NOMO-1 treated with DMSO at 0.1 percent for 48 hours (cell line): ENCODE measurements around the gene CASQ2.
A peak's percentile ranks its signal among the peaks of the same experiment; 100 is the strongest.

Experiments
- DNase-seq: peaks from one replicate; lab custom pipeline; 2025; ENCODE audit not compliant: unreplicated experiment; lab: John Stamatoyannopoulos, UW

Gene CASQ2

DNA sequence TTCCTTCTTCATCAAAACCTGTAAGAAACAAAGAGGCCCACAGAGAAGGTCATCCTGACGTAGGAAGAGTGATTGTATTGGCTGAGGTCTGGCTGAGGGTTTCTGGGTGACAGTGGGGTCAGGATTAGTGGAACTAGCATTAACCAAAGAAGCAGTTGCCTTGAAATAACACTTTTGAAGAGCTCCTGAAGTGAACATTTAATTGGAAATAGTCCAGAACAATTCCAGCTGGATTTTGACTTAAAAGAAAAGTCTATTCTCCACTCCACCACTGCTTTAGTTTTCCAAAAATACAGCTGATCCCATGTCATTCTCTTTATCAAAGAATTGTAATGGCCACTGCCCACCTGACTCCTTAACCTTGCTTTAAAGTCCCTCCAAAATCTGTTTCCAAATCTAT, 27.7 kb downstream of the CASQ2 start:
- no peak for DNase-seq

GRCh38 chr1:115732316-115732715, 36.2 kb downstream of the CASQ2 start:
- DNase-seq: peak; percentile 10

DNA sequence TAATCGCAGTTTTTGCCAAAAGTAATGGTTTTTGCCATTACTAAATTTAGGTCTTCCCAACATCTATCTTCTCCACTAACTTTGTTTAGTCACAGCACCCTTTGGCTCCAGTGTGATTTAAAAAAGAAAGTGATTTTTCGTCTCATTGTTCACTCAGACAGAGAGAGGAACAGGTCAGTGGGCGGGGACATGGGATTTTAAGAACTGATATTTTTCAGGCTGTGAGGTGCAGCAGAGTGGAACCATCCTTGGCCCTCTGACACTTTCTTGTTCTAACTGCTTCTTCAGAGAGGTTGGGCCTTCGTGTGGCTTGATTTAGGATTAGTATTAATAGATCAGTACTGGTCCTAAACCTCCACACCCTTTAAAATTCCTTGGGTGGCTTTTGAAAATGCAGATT, 38.8 kb downstream of the CASQ2 start:
- no peak for DNase-seq

- peak; percentile 33 for DNase-seq
Observed at GRCh38 chr1:115728341-115728740, 40.2 kb downstream of the CASQ2 start.

DNA sequence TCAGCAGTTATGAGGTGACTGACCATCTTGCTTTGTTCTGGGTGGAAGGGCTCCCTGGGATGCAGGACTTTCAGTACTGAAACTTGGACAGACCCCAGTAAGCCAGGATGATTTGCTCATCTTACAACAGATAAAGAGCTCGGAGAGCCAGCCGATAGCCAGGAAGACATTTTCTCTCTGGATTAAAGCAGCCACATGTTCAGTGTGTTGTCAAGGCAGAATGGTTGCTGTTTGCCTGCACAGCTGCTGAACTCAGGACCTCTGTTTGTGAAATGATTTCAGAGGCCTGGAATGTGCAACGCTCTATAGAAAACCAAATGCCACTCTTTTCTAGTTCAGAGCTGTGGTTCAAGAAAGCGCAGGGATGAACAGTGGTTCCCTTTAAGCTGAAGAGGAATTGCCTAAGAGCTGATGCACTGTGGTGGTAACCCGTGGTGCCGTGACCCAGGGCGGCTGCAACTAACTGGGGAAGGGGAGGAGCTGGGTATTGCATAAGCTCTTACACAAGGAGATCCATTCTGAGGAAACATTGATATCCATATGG, 40.7 kb downstream of the CASQ2 start:
- peak; percentile 91 for DNase-seq

- no peak for DNase-seq
Observed at GRCh38 chr1:115726570-115726969, 41.9 kb downstream of the CASQ2 start.

DNA sequence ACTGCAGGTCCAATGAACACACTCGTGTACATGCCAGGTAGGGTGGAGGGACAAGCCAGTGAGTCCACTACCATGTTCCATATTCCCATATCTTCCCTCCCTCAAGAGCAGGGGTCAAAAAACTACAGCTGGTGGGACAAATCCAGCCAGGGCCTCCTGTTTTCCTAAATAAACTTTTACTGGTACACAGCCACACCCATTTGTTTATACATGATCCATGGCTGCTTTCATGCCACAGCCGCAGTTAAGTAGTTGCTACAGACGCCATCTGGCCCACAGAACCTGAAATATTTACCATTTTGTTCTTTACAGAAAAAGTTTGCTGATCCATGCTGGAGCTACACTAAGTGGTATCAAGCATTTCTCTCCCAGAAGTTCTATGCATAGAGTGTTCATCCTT, 42.4 kb downstream of the CASQ2 start:
- DNase-seq: no peak

GRCh38 chr1:115725600-115725999, 42.9 kb downstream of the CASQ2 start:
- no peak for DNase-seq

GRCh38 chr1:115723756-115724155, 44.8 kb downstream of the CASQ2 start:
- DNase-seq: no peak

DNA sequence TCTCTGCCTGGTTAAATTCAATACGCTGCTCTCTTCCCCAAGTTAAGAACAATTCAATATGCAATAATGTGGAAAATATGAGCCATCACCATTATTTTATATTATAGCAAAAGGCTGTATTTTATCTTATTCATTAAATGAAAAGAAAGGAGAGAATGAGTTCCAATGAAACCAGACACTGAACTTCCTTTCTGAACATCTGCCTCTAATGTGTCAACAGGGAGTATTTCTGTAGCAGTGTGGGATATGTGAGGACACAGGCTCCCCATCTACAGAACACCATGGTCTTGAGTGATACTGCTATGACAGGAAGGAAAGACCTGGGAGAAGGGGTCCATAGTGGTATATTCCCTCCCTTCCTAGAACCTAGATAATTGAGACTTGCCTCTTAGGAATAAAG, 46.3 kb downstream of the CASQ2 start:
- DNase-seq: no peak

DNA sequence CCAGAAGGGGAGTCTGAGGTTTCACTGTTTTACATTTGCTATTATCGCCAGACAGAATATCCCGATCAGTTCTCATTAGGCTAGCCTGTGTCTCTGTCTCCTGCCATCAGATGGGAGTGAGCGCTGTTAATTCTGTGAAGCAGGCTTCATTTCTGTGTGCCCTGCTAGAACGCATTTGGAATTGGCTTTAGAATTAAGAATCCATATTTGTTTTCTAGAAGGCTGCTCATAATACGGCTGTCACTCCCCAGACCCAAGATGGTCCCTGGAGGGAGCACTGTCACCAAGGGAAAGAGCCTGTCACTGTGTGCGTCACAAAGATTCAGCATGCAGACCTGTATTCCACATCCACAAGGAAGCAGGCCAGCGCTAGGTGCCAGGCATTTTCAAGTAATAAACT, 49.2 kb downstream of the CASQ2 start:
- no peak for DNase-seq

DNA sequence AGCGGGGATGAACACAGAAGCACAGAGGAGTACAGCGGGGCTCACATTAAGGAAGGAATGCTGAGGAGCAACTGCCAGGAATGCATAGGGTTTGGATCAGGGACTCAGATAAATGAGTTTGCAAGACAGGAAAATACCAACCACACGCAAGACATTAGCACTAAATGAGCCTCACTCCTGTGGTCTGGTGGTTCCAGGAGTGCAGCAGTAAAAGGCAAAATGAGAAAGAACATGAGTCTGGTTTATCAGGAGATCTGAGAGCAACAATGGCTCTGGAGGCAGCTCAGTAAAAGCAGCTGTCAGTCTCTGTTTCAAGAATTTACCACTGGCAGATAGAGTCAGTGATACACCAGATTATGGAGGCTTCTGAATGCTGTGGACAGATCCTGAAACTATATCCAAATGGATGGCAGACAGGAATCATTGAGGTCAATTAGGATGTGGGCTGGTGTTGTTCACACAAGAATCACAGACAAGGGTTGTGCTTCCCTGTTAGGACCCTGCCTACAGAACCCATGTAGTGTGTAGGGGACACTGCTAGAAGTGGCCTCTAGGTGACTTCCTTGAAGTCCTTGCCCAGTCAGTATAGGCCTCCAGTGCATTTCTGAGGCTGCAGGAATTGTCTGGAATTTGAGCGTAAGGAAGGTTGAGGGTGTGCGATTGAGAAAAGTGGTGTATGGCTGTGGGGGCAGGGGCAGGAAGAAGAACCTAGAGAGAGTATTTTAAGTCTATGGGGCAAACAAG, 50.3 kb downstream of the CASQ2 start:
- DNase-seq: no peak

- peak; percentile 5 for DNase-seq
Observed at GRCh38 chr1:115717541-115717940, 51.0 kb downstream of the CASQ2 start.

DNA sequence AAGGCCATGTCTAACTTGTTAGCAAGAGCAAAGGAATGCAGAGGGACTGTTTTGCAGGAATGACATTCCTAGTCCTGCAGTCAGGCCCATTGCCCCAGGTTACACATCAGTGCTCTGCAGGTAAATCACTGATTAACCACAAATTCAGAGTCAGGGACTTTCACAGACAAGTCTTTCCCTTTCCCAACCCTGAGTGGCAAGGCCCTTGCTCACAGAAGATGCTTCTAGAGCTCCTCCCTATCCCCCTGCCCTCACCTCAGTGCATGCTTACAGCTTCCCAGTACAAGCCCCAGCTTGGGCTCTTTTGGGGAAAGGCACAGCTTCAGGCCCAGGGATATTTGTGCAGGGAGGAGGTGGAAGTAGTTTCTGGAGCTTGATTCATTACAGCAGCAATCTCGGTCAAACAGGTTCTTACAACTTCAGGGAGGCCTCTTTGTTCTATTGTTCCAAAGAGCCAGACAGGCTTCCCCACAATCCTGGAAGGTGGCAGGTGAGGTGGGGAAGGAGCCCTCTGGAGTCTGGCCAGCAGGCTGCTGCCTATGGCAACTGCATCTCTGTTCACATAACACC, 53.9 kb downstream of the CASQ2 start:
- no peak for DNase-seq

DNA sequence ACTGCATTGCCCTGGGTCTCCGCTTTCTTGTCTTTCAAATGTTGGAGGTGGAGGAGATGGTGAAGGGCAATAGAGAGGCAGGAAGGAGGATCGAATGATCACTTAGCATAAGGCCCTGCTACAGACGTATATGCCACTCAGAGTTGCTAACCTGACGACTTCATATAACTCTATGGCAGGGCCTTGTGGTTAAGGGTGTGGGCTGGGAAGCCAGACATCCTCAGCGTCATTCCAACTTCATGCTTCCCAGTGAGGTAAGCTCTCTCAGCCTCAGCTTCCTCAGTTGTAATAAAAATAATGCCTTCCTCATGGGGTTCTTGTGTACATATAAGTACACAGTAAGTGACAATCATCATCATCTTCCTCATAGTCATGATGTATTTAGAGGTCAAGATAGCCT, 54.6 kb downstream of the CASQ2 start:
- no peak for DNase-seq

DNA sequence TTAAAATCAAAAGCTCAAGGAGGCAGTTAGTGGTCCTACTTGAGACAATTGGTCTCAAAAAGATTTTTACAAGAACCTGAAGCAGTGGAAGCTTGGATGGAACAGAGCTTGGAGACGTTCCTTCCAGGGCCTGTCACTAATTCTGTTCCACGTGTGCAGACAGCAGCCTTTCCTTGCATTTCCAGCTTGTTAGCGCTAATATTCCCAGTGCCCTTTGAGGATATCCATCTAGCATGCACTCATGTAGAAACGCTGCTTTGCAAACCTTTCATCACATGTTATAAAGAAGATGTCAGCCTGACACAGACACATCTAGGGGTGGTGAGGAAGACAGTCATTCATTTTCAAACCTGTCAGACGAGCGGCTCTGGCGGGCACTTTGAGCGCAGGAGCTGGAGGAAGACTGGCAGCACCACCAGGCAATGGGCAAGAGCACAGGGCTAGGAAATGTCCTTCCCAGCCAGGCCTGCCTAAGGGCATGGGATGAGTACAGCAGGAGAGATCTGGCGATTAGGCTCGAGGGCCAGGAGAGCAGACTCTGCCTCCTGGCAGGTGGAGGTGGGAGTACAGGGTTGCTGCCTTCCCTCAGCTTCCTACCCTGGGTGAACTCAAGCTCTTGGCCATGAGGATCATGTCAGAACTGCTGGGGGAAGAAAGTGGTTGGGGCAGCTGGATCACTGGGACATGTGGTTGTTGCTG, 55.5 kb downstream of the CASQ2 start:
- DNase-seq: no peak

- DNase-seq: no peak
Observed at GRCh38 chr1:115710859-115711624, 57.5 kb downstream of the CASQ2 start.

DNA sequence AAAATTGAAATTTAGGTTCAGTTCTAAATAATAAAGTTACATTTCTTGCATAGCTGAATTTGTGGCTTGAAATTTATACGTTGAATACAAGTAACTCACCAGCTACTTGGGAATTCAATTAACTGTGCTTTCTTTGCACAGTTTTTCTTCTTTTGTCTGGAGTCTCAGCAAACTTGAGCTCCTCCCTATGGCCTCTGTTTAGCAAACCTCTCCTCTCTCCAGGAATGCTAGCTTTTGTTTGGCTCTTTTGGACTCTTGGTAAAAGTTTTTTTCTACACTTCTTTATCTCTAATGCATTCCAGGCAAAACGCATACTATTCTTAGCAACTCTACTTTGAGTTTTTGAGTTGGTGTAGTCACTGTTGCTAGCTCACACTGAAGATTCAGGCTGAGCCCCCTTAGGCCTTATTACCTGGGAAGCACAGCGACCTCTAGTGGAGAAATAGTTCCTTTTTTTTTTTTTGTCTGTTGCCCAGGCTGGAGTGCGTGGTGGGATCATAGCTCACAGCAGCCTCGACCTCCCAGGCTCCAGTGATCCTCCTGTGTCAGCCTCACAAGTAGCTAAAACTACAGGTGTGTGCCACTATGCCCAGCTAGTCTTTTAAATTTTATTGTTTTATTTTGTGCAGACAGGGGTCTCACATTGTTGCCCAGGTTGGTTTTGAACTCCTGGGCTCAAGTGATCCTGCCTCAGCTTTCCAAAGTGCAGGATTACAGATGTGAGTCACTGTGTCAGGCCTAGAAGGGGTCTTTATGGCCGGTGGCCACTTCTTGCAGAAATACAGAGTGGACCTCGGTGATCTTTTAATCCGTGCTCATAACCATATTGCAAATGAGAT, 61.7 kb downstream of the CASQ2 start:
- DNase-seq: peak; percentile 30

- DNase-seq: no peak
Observed at GRCh38 chr1:115705963-115706362, 62.6 kb downstream of the CASQ2 start.
